NT2/D1 (cell line): ENCODE results near the gene ABCG1.

Experiments used
- SUZ12 ChIP-seq: IDR thresholded peaks from 2 replicates; pipeline ENCODE4 v1.6.1; 2011; ENCODE audit not compliant: insufficient read length, insufficient read depth; ENCODE audit errors: extremely low read depth
- YY1 ChIP-seq: IDR thresholded peaks from 2 replicates; pipeline ENCODE4 v1.6.1; 2011; ENCODE audit not compliant: insufficient read length, insufficient read depth
- ZNF274 ChIP-seq: IDR thresholded peaks from 2 replicates; pipeline ENCODE4 v1.6.1; 2011; ENCODE audit warnings: mild to moderate bottlenecking, low read depth, low read length

GRCh38 chr21:42330380-42331371 is 111.7 kb downstream of the ABCG1 start:
- TF ChIP-seq SUZ12 (no peak), ZNF274 (no peak), YY1 (no peak)
